Measurements from ENCODE around the gene GRAMD1B. TPM values are rescaled to one million over a fixed set of nuclear protein-coding genes. Genes with fewer than 3 reads are reported as not detected.

GRAMD1B gene
- total and polyA plus RNA-seq, 4 donors = 0.29 to 2.6 (median 1.3) TPM

- Histone ChIP-seq H3K36me3 (ENCODE audit: control insufficient read depth in 4 of 4, insufficient read depth in 3 of 4, low read depth in 1 of 4, low read length in 3 of 4) (no peaks in the 10 kb centered on the region), H3K27me3 (ENCODE audit: control insufficient read depth in 4 of 4, insufficient read depth in 4 of 4, low read length in 3 of 4) (peaks cover 0 to 3% (median 0%) of the 10 kb centered on the region in 4 donors), H3K4me1 (ENCODE audit: control insufficient read depth in 4 of 4, insufficient read depth in 4 of 4, low read length in 3 of 4) (no peaks in the 10 kb centered on the region), H3K9me3 (ENCODE audit: control insufficient read depth in 4 of 4, low read length in 3 of 4) (no peaks in the 10 kb centered on the region), H3K4me3 (ENCODE audit: low read depth in 1 of 3, low read length in 3 of 3) (no peak overlapping the region), H3K27ac (ENCODE audit: low read depth in 1 of 2, low read length in 2 of 2) (no peak overlapping the region), H3K9ac (ENCODE audit: low read depth in 1 of 2, low read length in 2 of 2) (no peak overlapping the region)
- DNase-seq (ENCODE audit: low spot score) = no peak
- 68% methylated on average over 8 of the region's 8 CpGs for WGBS
- no peak for TF ChIP-seq EGR1 (IDR thresholded peaks at IDR 0.05; ENCODE audit: low read depth in 2 of 2)
- no peak for TF ChIP-seq HNF4A (conservative IDR thresholded peaks at IDR 0.05)
- no peak for TF ChIP-seq NR2F2 (IDR thresholded peaks at IDR 0.05)
- TF ChIP-seq REST (IDR thresholded peaks at IDR 0.05) = no peak
- no peak for TF ChIP-seq FOXA2 (IDR thresholded peaks at IDR 0.05)
- no peak for TF ChIP-seq RAD21 (IDR thresholded peaks at IDR 0.05)
- TF ChIP-seq TAF1 (conservative IDR thresholded peaks at IDR 0.05) = no peak
- no peak for TF ChIP-seq FOXA1 (IDR thresholded peaks at IDR 0.05)
These were observed 27.2 kb downstream of the GRAMD1B start for GRCh38 chr11:123457187-123457770.

- Histone ChIP-seq H3K9ac (ENCODE audit: low read depth in 1 of 2, low read length in 2 of 2) (no peak overlapping the region), H3K36me3 (ENCODE audit: control insufficient read depth in 4 of 4, insufficient read depth in 3 of 4, low read depth in 1 of 4, low read length in 3 of 4) (no peaks in the 10 kb centered on the region), H3K4me1 (ENCODE audit: control insufficient read depth in 4 of 4, insufficient read depth in 4 of 4, low read length in 3 of 4) (no peaks in the 10 kb centered on the region), H3K27ac (ENCODE audit: low read depth in 1 of 2, low read length in 2 of 2) (no peak overlapping the region), H3K4me3 (ENCODE audit: low read depth in 1 of 3, low read length in 3 of 3) (no peak overlapping the region), H3K27me3 (ENCODE audit: control insufficient read depth in 4 of 4, insufficient read depth in 4 of 4, low read length in 3 of 4) (peaks cover 0 to 3% (median 0%) of the 10 kb centered on the region in 4 donors), H3K9me3 (ENCODE audit: control insufficient read depth in 4 of 4, low read length in 3 of 4) (no peaks in the 10 kb centered on the region)
- no peak for TF ChIP-seq TAF1 (conservative IDR thresholded peaks at IDR 0.05)
- no peak for TF ChIP-seq RXRA (IDR thresholded peaks at IDR 0.05)
- no peak for TF ChIP-seq MAX (IDR thresholded peaks at IDR 0.05)
- no peak for TF ChIP-seq FOXA1 (IDR thresholded peaks at IDR 0.05)
- no peak for TF ChIP-seq CTCF (IDR thresholded peaks at IDR 0.05; ENCODE audit: low read depth, low read length, missing input control)
- DNase-seq (ENCODE audit: low spot score) = no peak
- 96% methylated on average over 2 of the region's 2 CpGs for WGBS
These were observed 28.4 kb downstream of the GRAMD1B start for GRCh38 chr11:123458501-123458900.

- Histone ChIP-seq H3K27ac (ENCODE audit: low read depth in 1 of 2, low read length in 2 of 2) (no peak overlapping the region), H3K27me3 (ENCODE audit: control insufficient read depth in 4 of 4, insufficient read depth in 4 of 4, low read length in 3 of 4) (peaks cover 0 to 2% (median 0%) of the 10 kb centered on the region in 4 donors), H3K36me3 (ENCODE audit: control insufficient read depth in 4 of 4, insufficient read depth in 3 of 4, low read depth in 1 of 4, low read length in 3 of 4) (no peaks in the 10 kb centered on the region), H3K4me1 (ENCODE audit: control insufficient read depth in 4 of 4, insufficient read depth in 4 of 4, low read length in 3 of 4) (no peaks in the 10 kb centered on the region), H3K9ac (ENCODE audit: low read depth in 1 of 2, low read length in 2 of 2) (no peak overlapping the region), H3K4me3 (ENCODE audit: low read depth in 1 of 3, low read length in 3 of 3) (no peak overlapping the region), H3K9me3 (ENCODE audit: control insufficient read depth in 4 of 4, low read length in 3 of 4) (no peaks in the 10 kb centered on the region)
- DNase-seq (ENCODE audit: low spot score) = no peak
- 78% methylated on average over 7 of the region's 7 CpGs for WGBS
- TF ChIP-seq YY1 (IDR thresholded peaks at IDR 0.05) (no peak), CTCF (IDR thresholded peaks at IDR 0.05; ENCODE audit: low read depth, low read length, missing input control) (no peak), GABPA (IDR thresholded peaks at IDR 0.05 in 1 of 2, conservative IDR thresholded peaks at IDR 0.05 in 1 of 2) (no peak), TAF1 (conservative IDR thresholded peaks at IDR 0.05) (no peak), FOXA1 (IDR thresholded peaks at IDR 0.05) (no peak), FOXA2 (IDR thresholded peaks at IDR 0.05) (no peak), ATF3 (IDR thresholded peaks at IDR 0.05) (no peak), SP1 (IDR thresholded peaks at IDR 0.05) (no peak), ZBTB33 (IDR thresholded peaks at IDR 0.05) (no peak), HNF4A (conservative IDR thresholded peaks at IDR 0.05) (no peak), NR2F2 (IDR thresholded peaks at IDR 0.05) (no peak)
These were observed 30.1 kb downstream of the GRAMD1B start for GRCh38 chr11:123460012-123460700.

All from liver (tissue), 9 donors.